ENCODE data around the gene EN2. TPM values are rescaled to one million over a fixed set of nuclear protein-coding genes. Genes with fewer than 3 reads are reported as not detected.

EN2 gene
- total RNA-seq, 4 donors from 2014 or later: 0.21 to 0.56 (median 0.34) TPM; not detected in 1

GRCh38 chr7:155418304-155418703 is 39.6 kb upstream of the EN2 start:
- Histone ChIP-seq H3K4me3 (no peak overlapping the region), H3K27me3 (peaks cover 56% of the 10 kb centered on the region), H3K36me3 (no peaks in the 10 kb centered on the region), H3K9me3 (no peaks in the 10 kb centered on the region), H3K27ac (no peak overlapping the region), H3K4me1 (no peaks in the 10 kb centered on the region)
- no peak for DNase-seq (ENCODE audit: low spot score in 2 of 2)
- 72% methylated on average over 11 of the region's 12 CpGs for WGBS
- no peak for TF ChIP-seq EP300 (IDR thresholded peaks at IDR 0.05)
- no peak for TF ChIP-seq POLR2A (IDR thresholded peaks at IDR 0.05)
- no peak for TF ChIP-seq CTCF (IDR thresholded peaks at IDR 0.05)
- no peak for TF ChIP-seq POLR2AphosphoS5 (IDR thresholded peaks at IDR 0.05)

GRCh38 chr7:155418941-155419755 is 38.8 kb upstream of the EN2 start:
- TF ChIP-seq POLR2AphosphoS5 (IDR thresholded peaks at IDR 0.05): no peak
- TF ChIP-seq CTCF (IDR thresholded peaks at IDR 0.05): no peak
- no peak for TF ChIP-seq POLR2A (IDR thresholded peaks at IDR 0.05)
- no peak for TF ChIP-seq EP300 (IDR thresholded peaks at IDR 0.05)
- Histone ChIP-seq H3K36me3 (no peaks in the 10 kb centered on the region), H3K9me3 (no peaks in the 10 kb centered on the region), H3K27me3 (peaks cover 64% of the 10 kb centered on the region), H3K4me1 (no peaks in the 10 kb centered on the region), H3K27ac (no peak overlapping the region), H3K4me3 (no peak overlapping the region)
- DNase-seq (ENCODE audit: low spot score in 2 of 2): no peak
- 89% methylated on average over 11 of the region's 16 CpGs for WGBS

GRCh38 chr7:155420116-155420515 is 37.8 kb upstream of the EN2 start:
- no peak for DNase-seq (ENCODE audit: low spot score in 2 of 2)
- 60% methylated on average over 8 of the region's 8 CpGs for WGBS
- Histone ChIP-seq H3K36me3 (no peaks in the 10 kb centered on the region), H3K27ac (no peak overlapping the region), H3K9me3 (no peaks in the 10 kb centered on the region), H3K27me3 (peaks cover 74% of the 10 kb centered on the region), H3K4me3 (no peak overlapping the region), H3K4me1 (no peaks in the 10 kb centered on the region)
- TF ChIP-seq CTCF (IDR thresholded peaks at IDR 0.05) (no peak), POLR2A (IDR thresholded peaks at IDR 0.05) (no peak), EP300 (IDR thresholded peaks at IDR 0.05) (no peak), POLR2AphosphoS5 (IDR thresholded peaks at IDR 0.05) (no peak)

- 82% methylated on average over 6 of the region's 10 CpGs for WGBS
- peaks cover 86% of the 10 kb centered on the region for H3K27me3 ChIP-seq
- TF ChIP-seq CTCF (IDR thresholded peaks at IDR 0.05): no peak
- no peak for TF ChIP-seq POLR2AphosphoS5 (IDR thresholded peaks at IDR 0.05)
- TF ChIP-seq POLR2A (IDR thresholded peaks at IDR 0.05): no peak
- no peak for TF ChIP-seq EP300 (IDR thresholded peaks at IDR 0.05)
- H3K4me1 ChIP-seq: no peaks in the 10 kb centered on the region
- H3K4me3 ChIP-seq: no peak overlapping the region
- DNase-seq (ENCODE audit: low spot score in 2 of 2): no peak
- H3K36me3 ChIP-seq: no peaks in the 10 kb centered on the region
- H3K9me3 ChIP-seq: no peaks in the 10 kb centered on the region
- no peak overlapping the region for H3K27ac ChIP-seq
Observed at GRCh38 chr7:155422151-155422550, 35.8 kb upstream of the EN2 start.

- no peaks in the 10 kb centered on the region for H3K36me3 ChIP-seq
- no peak overlapping the region for H3K27ac ChIP-seq
- no peak for DNase-seq (ENCODE audit: low spot score in 2 of 2)
- WGBS: 64% methylated on average over 17 of the region's 19 CpGs
- no peaks in the 10 kb centered on the region for H3K4me1 ChIP-seq
- H3K27me3 ChIP-seq: peaks cover 86% of the 10 kb centered on the region
- TF ChIP-seq POLR2AphosphoS5 (IDR thresholded peaks at IDR 0.05) (no peak), EP300 (IDR thresholded peaks at IDR 0.05) (no peak), CTCF (IDR thresholded peaks at IDR 0.05) (no peak), POLR2A (IDR thresholded peaks at IDR 0.05) (no peak)
- H3K9me3 ChIP-seq: no peaks in the 10 kb centered on the region
- no peak overlapping the region for H3K4me3 ChIP-seq
Observed at GRCh38 chr7:155422599-155423336, 35.2 kb upstream of the EN2 start.

All from suprapubic skin (tissue), 4 donors.